ENCODE data around the gene NDUFA11.
A peak's percentile ranks its signal among the peaks of the same experiment; 100 is the strongest.

NDUFA11 gene

GRCh38 chr19:5922161-5922545 is 18.6 kb upstream of the NDUFA11 start:
- no peak overlapping the region for H3K14ac ChIP-seq (ENCODE audit: low read length)
- H3K9ac ChIP-seq (ENCODE audit: low read depth, low read length, poor library complexity): no peak overlapping the region
- no peak overlapping the region for H3K18ac ChIP-seq (ENCODE audit: low read length)
- no peak overlapping the region for H2BK120ac ChIP-seq (ENCODE audit: low read depth, low read length)
- no peak overlapping the region for H3K4me3 ChIP-seq (ENCODE audit: low read length in 2 of 2)
- no peak overlapping the region for H2BK12ac ChIP-seq (ENCODE audit: low read length)
- no peaks in the 10 kb centered on the region for H3K27me3 ChIP-seq (ENCODE audit: control insufficient read depth in 3 of 3, insufficient read depth in 3 of 3, low read depth in 1 of 3, low read length in 3 of 3)
- H2BK15ac ChIP-seq (ENCODE audit: low read length): no peak overlapping the region
- no peak overlapping the region for H3K4ac ChIP-seq (ENCODE audit: low read length)
- H4K8ac ChIP-seq (ENCODE audit: low read depth, low read length): no peak overlapping the region
- no CpG with 5 or more reads among the region's 12 CpGs for WGBS, 2 donors (ENCODE audit: extremely low coverage in 2 of 2, insufficient read length in 2 of 2, insufficient replicate concordance in 1 of 2)
- no peak overlapping the region for H3K4me2 ChIP-seq (ENCODE audit: insufficient read depth, low read length, poor library complexity, severe bottlenecking)
- H3K27ac ChIP-seq (replicated peaks; ENCODE audit: low read length): no peak overlapping the region
- DNase-seq (ENCODE audit: low spot score): no peak
- no peak overlapping the region for H2BK5ac ChIP-seq (ENCODE audit: low read length)
- peaks cover 76 to 96% of the 10 kb centered on the region in 2 donors for H3K36me3 ChIP-seq (replicated peaks in 1 of 2; ENCODE audit: control insufficient read depth in 2 of 2, insufficient read depth in 2 of 2, low read length in 2 of 2)
- no peaks in the 10 kb centered on the region for H3K4me1 ChIP-seq (ENCODE audit: control insufficient read depth in 2 of 2, insufficient read depth in 1 of 2, low read depth in 1 of 2, low read length in 2 of 2)
- peaks cover 7% of the 10 kb centered on the region for H3K79me1 ChIP-seq (ENCODE audit: low read depth, low read length)
- H4K91ac ChIP-seq (ENCODE audit: low read depth, low read length, poor library complexity): no peak overlapping the region
- no peak overlapping the region for H2AFZ ChIP-seq (ENCODE audit: low read length)
- no peak overlapping the region for H3K23ac ChIP-seq (ENCODE audit: low read depth, low read length, poor library complexity)
- no peak overlapping the region for H2AK5ac ChIP-seq (ENCODE audit: low read depth, low read length)
- no peaks in the 10 kb centered on the region for H3K9me3 ChIP-seq (replicated peaks in 1 of 2; ENCODE audit: control insufficient read depth in 2 of 2, insufficient read depth in 1 of 2, low read depth in 1 of 2, low read length in 2 of 2)

GRCh38 chr19:5921516-5922160 is 18.0 kb upstream of the NDUFA11 start:
- no peak overlapping the region for H3K4me3 ChIP-seq (ENCODE audit: low read length in 2 of 2)
- no CpG with 5 or more reads among the region's 21 CpGs for WGBS, 2 donors (ENCODE audit: extremely low coverage in 2 of 2, insufficient read length in 2 of 2, insufficient replicate concordance in 1 of 2)
- no peak overlapping the region for H3K14ac ChIP-seq (ENCODE audit: low read length)
- no peak overlapping the region for H2AFZ ChIP-seq (ENCODE audit: low read length)
- no peak overlapping the region for H2AK5ac ChIP-seq (ENCODE audit: low read depth, low read length)
- DNase-seq (ENCODE audit: low spot score): no peak
- peaks cover 9% of the 10 kb centered on the region for H3K79me1 ChIP-seq (ENCODE audit: low read depth, low read length)
- H3K4me2 ChIP-seq (ENCODE audit: insufficient read depth, low read length, poor library complexity, severe bottlenecking): no peak overlapping the region
- no peak overlapping the region for H3K27ac ChIP-seq (replicated peaks; ENCODE audit: low read length)
- no peak overlapping the region for H2BK12ac ChIP-seq (ENCODE audit: low read length)
- no peak overlapping the region for H2BK120ac ChIP-seq (ENCODE audit: low read depth, low read length)
- H3K9me3 ChIP-seq (replicated peaks in 1 of 2; ENCODE audit: control insufficient read depth in 2 of 2, insufficient read depth in 1 of 2, low read depth in 1 of 2, low read length in 2 of 2): no peaks in the 10 kb centered on the region
- no peaks in the 10 kb centered on the region for H3K4me1 ChIP-seq (ENCODE audit: control insufficient read depth in 2 of 2, insufficient read depth in 1 of 2, low read depth in 1 of 2, low read length in 2 of 2)
- H3K9ac ChIP-seq (ENCODE audit: low read depth, low read length, poor library complexity): peak overlapping the region; percentile 73
- no peak overlapping the region for H4K91ac ChIP-seq (ENCODE audit: low read depth, low read length, poor library complexity)
- H2BK15ac ChIP-seq (ENCODE audit: low read length): no peak overlapping the region
- no peak overlapping the region for H3K4ac ChIP-seq (ENCODE audit: low read length)
- no peak overlapping the region for H4K8ac ChIP-seq (ENCODE audit: low read depth, low read length)
- H3K23ac ChIP-seq (ENCODE audit: low read depth, low read length, poor library complexity): no peak overlapping the region
- no peaks in the 10 kb centered on the region for H3K27me3 ChIP-seq (ENCODE audit: control insufficient read depth in 3 of 3, insufficient read depth in 3 of 3, low read depth in 1 of 3, low read length in 3 of 3)
- H3K36me3 ChIP-seq (replicated peaks in 1 of 2; ENCODE audit: control insufficient read depth in 2 of 2, insufficient read depth in 2 of 2, low read length in 2 of 2): peaks cover 76 to 96% of the 10 kb centered on the region in 2 donors
- H3K18ac ChIP-seq (ENCODE audit: low read length): no peak overlapping the region
- no peak overlapping the region for H2BK5ac ChIP-seq (ENCODE audit: low read length)

- Histone ChIP-seq H3K4me2 (ENCODE audit: insufficient read depth, low read length, poor library complexity, severe bottlenecking) (no peak overlapping the region), H3K27ac (replicated peaks; ENCODE audit: low read length) (no peak overlapping the region), H2AFZ (ENCODE audit: low read length) (no peak overlapping the region), H4K91ac (ENCODE audit: low read depth, low read length, poor library complexity) (no peak overlapping the region), H2BK5ac (ENCODE audit: low read length) (peak overlapping the region; percentile 53), H2AK5ac (ENCODE audit: low read depth, low read length) (no peak overlapping the region), H3K4ac (ENCODE audit: low read length) (no peak overlapping the region), H2BK12ac (ENCODE audit: low read length) (peak overlapping the region; percentile 58), H3K9me3 (replicated peaks in 1 of 2; ENCODE audit: control insufficient read depth in 2 of 2, insufficient read depth in 1 of 2, low read depth in 1 of 2, low read length in 2 of 2) (no peaks in the 10 kb centered on the region), H2BK120ac (ENCODE audit: low read depth, low read length) (no peak overlapping the region), H4K8ac (ENCODE audit: low read depth, low read length) (no peak overlapping the region), H3K18ac (ENCODE audit: low read length) (no peak overlapping the region), H3K14ac (ENCODE audit: low read length) (no peak overlapping the region), H3K27me3 (ENCODE audit: control insufficient read depth in 3 of 3, insufficient read depth in 3 of 3, low read depth in 1 of 3, low read length in 3 of 3) (no peaks in the 10 kb centered on the region), H3K4me1 (ENCODE audit: control insufficient read depth in 2 of 2, insufficient read depth in 1 of 2, low read depth in 1 of 2, low read length in 2 of 2) (no peaks in the 10 kb centered on the region), H3K4me3 (ENCODE audit: low read length in 2 of 2) (no peak overlapping the region), H2BK15ac (ENCODE audit: low read length) (no peak overlapping the region), H3K9ac (ENCODE audit: low read depth, low read length, poor library complexity) (peak overlapping the region; percentile 21), H3K36me3 (replicated peaks in 1 of 2; ENCODE audit: control insufficient read depth in 2 of 2, insufficient read depth in 2 of 2, low read length in 2 of 2) (peaks cover 59 to 87% of the 10 kb centered on the region in 2 donors), H3K79me1 (ENCODE audit: low read depth, low read length) (peaks cover 5% of the 10 kb centered on the region), H3K23ac (ENCODE audit: low read depth, low read length, poor library complexity) (no peak overlapping the region)
- no peak for DNase-seq (ENCODE audit: low spot score)
- no CpG with 5 or more reads among the region's 20 CpGs for WGBS, 2 donors (ENCODE audit: extremely low coverage in 2 of 2, insufficient read length in 2 of 2, insufficient replicate concordance in 1 of 2)
Observed at GRCh38 chr19:5918463-5919079, 15.0 kb upstream of the NDUFA11 start.

- Histone ChIP-seq H4K8ac (ENCODE audit: low read depth, low read length) (no peak overlapping the region), H2BK120ac (ENCODE audit: low read depth, low read length) (no peak overlapping the region), H2BK12ac (ENCODE audit: low read length) (no peak overlapping the region), H3K27ac (replicated peaks; ENCODE audit: low read length) (no peak overlapping the region), H3K4me2 (ENCODE audit: insufficient read depth, low read length, poor library complexity, severe bottlenecking) (no peak overlapping the region), H2AFZ (ENCODE audit: low read length) (no peak overlapping the region), H4K91ac (ENCODE audit: low read depth, low read length, poor library complexity) (no peak overlapping the region), H3K4ac (ENCODE audit: low read length) (no peak overlapping the region), H3K9me3 (replicated peaks in 1 of 2; ENCODE audit: control insufficient read depth in 2 of 2, insufficient read depth in 1 of 2, low read depth in 1 of 2, low read length in 2 of 2) (no peaks in the 10 kb centered on the region), H3K36me3 (replicated peaks in 1 of 2; ENCODE audit: control insufficient read depth in 2 of 2, insufficient read depth in 2 of 2, low read length in 2 of 2) (peaks cover 52 to 82% of the 10 kb centered on the region in 2 donors), H3K27me3 (ENCODE audit: control insufficient read depth in 3 of 3, insufficient read depth in 3 of 3, low read depth in 1 of 3, low read length in 3 of 3) (no peaks in the 10 kb centered on the region), H3K9ac (ENCODE audit: low read depth, low read length, poor library complexity) (no peak overlapping the region), H3K23ac (ENCODE audit: low read depth, low read length, poor library complexity) (peak overlapping the region; percentile 43), H2BK5ac (ENCODE audit: low read length) (no peak overlapping the region), H3K4me3 (ENCODE audit: low read length in 2 of 2) (no peak overlapping the region), H2AK5ac (ENCODE audit: low read depth, low read length) (no peak overlapping the region), H3K14ac (ENCODE audit: low read length) (peak overlapping the region; percentile 75), H2BK15ac (ENCODE audit: low read length) (no peak overlapping the region), H3K18ac (ENCODE audit: low read length) (no peak overlapping the region), H3K4me1 (ENCODE audit: control insufficient read depth in 2 of 2, insufficient read depth in 1 of 2, low read depth in 1 of 2, low read length in 2 of 2) (no peaks in the 10 kb centered on the region), H3K79me1 (ENCODE audit: low read depth, low read length) (peaks cover 5% of the 10 kb centered on the region)
- no CpG with 5 or more reads among the region's 36 CpGs for whole genome bisulfite sequencing, 2 donors (ENCODE audit: extremely low coverage in 2 of 2, insufficient read length in 2 of 2, insufficient replicate concordance in 1 of 2)
- DNase-seq (ENCODE audit: low spot score): no peak
Observed at GRCh38 chr19:5917431-5918107, 14.0 kb upstream of the NDUFA11 start.
